Activated naive CD4-positive, alpha-beta T cell treated with anti-CD3 and anti-CD28 coated beads, Interleukin-2, amount 50 U/mL, for 72 hours (primary cell): ENCODE measurements around the gene GNAO1. TPM values are rescaled to one million over a fixed set of nuclear protein-coding genes. Genes with fewer than 3 reads are reported as not detected.
A peak's percentile ranks its signal among the peaks of the same experiment; 100 is the strongest.
"Not testable (repeated sequence)": the region's sequence is repeated elsewhere in the genome, so short reads cannot be mapped to it uniquely, and the experiment has no call there.

Experiments used
- ATAC-seq, 2 donors: fragments of 150-1000 bp; cut with Tn5 transposase; 2 replicates each; pipeline ENCODE4 v1.10.0; 2021; ENCODE audit warnings: mild to moderate bottlenecking in 2 of 2, moderate library complexity in 2 of 2
- DNase-seq, 2 donors: peaks; one replicate each; pipeline ENCODE4 v3.0.0; 2021 to 2022; ENCODE audit warnings: low spot score in 2 of 2
- H3K27ac Mint-ChIP-seq, 2 donors: one replicate each; pipeline ENCODE4 v1.8.0; 2022; ENCODE audit warnings: mild to moderate bottlenecking in 2 of 2, mixed read lengths in 2 of 2
- H3K36me3 Mint-ChIP-seq, 2 donors: one replicate each; pipeline ENCODE4 v1.8.0; 2022; ENCODE audit warnings: mixed read lengths in 2 of 2
- H3K9me3 Mint-ChIP-seq, 2 donors: one replicate each; pipeline ENCODE4 v1.8.0; 2022; ENCODE audit warnings: mixed read lengths in 2 of 2
- total RNA-seq, 2 donors: library from RNA; stranded (reverse); gene quantifications; one replicate each; pipeline ENCODE4 v1.2.3, GENCODE V29; 2022

GNAO1 gene
- total RNA-seq, 2 donors from 2014 or later: 0.25 to 0.37 TPM

GRCh38 chr16:56373003-56373402 lies 181.7 kb downstream of the GNAO1 start:
- Mint-ChIP-seq H3K27ac (peak overlapping the region in 1 of 2 donors; percentile 24), H3K9me3 (no peaks in the 10 kb centered on the region), H3K36me3 (no peaks in the 10 kb centered on the region)
- DNase-seq: no peak
- ATAC-seq: no peak

GRCh38 chr16:56375792-56376191 lies 184.5 kb downstream of the GNAO1 start:
- not testable (repeated sequence) for ATAC-seq, DNase-seq, H3K9me3 Mint-ChIP-seq, H3K27ac Mint-ChIP-seq
- H3K36me3 Mint-ChIP-seq: peaks cover 25 to 26% of the 10 kb centered on the region in 2 donors

- not testable (repeated sequence) for DNase-seq, ATAC-seq, H3K27ac Mint-ChIP-seq
- H3K36me3 Mint-ChIP-seq: peaks cover 55 to 58% of the 10 kb centered on the region in 2 donors
- peaks cover 21% of the 10 kb centered on the region in 2 donors for H3K9me3 Mint-ChIP-seq
These were observed 187.8 kb downstream of the GNAO1 start for GRCh38 chr16:56379044-56379443.

GRCh38 chr16:56380778-56381485 lies 189.6 kb downstream of the GNAO1 start:
- H3K9me3 Mint-ChIP-seq: peaks cover 22 to 24% of the 10 kb centered on the region in 2 donors
- H3K36me3 Mint-ChIP-seq: peaks cover 64 to 71% of the 10 kb centered on the region in 2 donors
- not testable (repeated sequence) for DNase-seq, ATAC-seq, H3K27ac Mint-ChIP-seq

GRCh38 chr16:56382459-56382858 lies 191.2 kb downstream of the GNAO1 start:
- Mint-ChIP-seq H3K9me3 (peaks cover 22 to 24% of the 10 kb centered on the region in 2 donors), H3K27ac (no peak overlapping the region), H3K36me3 (peaks cover 65 to 73% of the 10 kb centered on the region in 2 donors)
- ATAC-seq (no peak), DNase-seq (no peak)

- Mint-ChIP-seq H3K9me3 (peaks cover 22 to 24% of the 10 kb centered on the region in 2 donors), H3K36me3 (peaks cover 65 to 77% of the 10 kb centered on the region in 2 donors), H3K27ac (peak overlapping the region in 1 of 2 donors; percentile 1)
- ATAC-seq: no peak
- DNase-seq: no peak
These were observed 191.6 kb downstream of the GNAO1 start for GRCh38 chr16:56382901-56383355.

- DNase-seq (no peak), ATAC-seq (no peak)
- Mint-ChIP-seq H3K27ac (no peak overlapping the region), H3K9me3 (peaks cover 22 to 24% of the 10 kb centered on the region in 2 donors), H3K36me3 (peaks cover 55 to 70% of the 10 kb centered on the region in 2 donors)
These were observed 192.9 kb downstream of the GNAO1 start for GRCh38 chr16:56384074-56384721.

DNA sequence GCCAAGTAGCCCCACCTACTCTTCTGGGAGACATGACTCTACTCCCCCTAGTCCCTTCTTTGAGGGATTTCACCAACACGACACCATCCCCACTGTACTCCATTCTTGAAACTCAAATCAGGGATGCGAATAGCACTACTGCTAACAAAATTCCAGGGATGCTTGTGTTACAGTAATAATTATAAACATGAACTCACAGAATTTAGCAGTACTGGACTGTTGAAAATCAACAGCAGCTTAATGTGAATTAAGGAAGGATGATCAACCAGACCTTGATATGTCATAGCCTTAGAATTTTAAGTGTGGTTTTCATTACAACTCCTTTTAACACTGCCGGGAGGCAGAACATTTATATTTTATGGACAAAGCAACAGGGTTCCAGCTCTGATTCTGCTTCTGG lies 196.1 kb downstream of the GNAO1 start:
- DNase-seq (no peak), ATAC-seq (no peak)
- peaks cover 14 to 15% of the 10 kb centered on the region in 2 donors for H3K9me3 Mint-ChIP-seq
- H3K27ac Mint-ChIP-seq: peak overlapping the region in 1 of 2 donors; percentile 31
- H3K36me3 Mint-ChIP-seq: peaks cover 42 to 57% of the 10 kb centered on the region in 2 donors

- H3K27ac Mint-ChIP-seq: no peak overlapping the region
- ATAC-seq (no peak), DNase-seq (no peak)
- peaks cover 9% of the 10 kb centered on the region in 2 donors for H3K9me3 Mint-ChIP-seq
- H3K36me3 Mint-ChIP-seq: peaks cover 41 to 54% of the 10 kb centered on the region in 2 donors
These were observed 196.9 kb downstream of the GNAO1 start for GRCh38 chr16:56388209-56388608.

DNA sequence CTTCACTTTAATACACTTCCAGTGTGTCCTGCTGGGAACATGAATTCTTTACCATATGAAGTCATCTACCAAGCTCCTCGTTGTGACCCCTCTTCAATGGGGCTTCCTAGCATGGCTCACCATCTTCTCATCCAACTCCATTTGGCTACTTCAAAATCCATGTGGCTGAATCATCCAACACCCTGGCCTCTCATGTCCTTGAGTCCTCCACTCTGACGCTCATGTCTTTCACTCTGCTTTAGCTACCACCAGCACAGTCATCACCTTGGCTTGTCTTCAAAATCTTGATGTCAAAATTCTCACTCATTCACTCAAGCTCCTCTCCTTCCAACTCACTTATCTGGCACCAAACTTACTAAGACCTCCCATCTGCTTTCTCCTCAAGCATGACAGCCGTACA lies 198.3 kb downstream of the GNAO1 start:
- Mint-ChIP-seq H3K36me3 (peaks cover 27 to 48% of the 10 kb centered on the region in 2 donors), H3K9me3 (no peaks in the 10 kb centered on the region), H3K27ac (peak overlapping the region in 1 of 2 donors; percentile 0)
- ATAC-seq (no peak), DNase-seq (no peak)

DNA sequence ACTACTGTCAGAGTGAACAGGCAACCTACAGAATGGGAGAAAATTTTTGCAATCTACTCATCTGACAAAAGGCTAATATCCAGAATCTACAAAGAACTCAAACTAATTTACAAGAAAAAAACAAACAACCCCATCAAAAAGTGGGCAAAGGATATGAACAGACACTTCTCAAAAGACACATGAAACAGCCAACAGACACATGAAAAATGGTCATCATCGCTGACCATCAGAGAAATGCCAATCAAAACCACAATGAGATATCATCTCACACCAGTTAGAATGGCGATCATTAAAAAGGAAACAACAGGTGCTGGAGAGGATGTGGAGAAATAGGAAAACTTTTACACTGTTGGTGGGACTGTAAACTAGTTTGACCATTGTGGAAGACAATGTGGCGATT lies 205.4 kb downstream of the GNAO1 start:
- DNase-seq, H3K9me3 Mint-ChIP-seq, ATAC-seq, H3K27ac Mint-ChIP-seq: not testable (repeated sequence)
- H3K36me3 Mint-ChIP-seq: peaks cover 8 to 36% of the 10 kb centered on the region in 2 donors

DNA sequence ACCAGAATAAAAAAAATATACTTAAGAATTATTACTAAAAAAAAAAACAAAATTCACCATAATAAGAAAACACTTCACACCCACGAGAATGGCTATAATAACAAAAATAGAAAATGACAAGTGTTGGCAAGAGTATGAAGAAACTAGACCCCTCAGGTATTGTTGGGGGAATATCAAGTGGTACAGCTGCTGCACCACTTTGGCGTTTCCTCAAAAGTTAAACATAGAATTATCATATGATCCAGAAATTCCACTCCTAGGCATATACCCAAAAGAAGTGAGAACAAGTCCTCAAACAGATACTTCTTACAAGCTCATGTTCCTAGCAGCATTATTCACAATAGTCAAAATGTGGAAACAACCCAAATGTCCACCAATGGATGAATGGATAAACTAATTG lies 207.8 kb downstream of the GNAO1 start:
- DNase-seq (no peak), ATAC-seq (no peak)
- Mint-ChIP-seq H3K36me3 (peaks cover 5 to 26% of the 10 kb centered on the region in 2 donors), H3K9me3 (no peaks in the 10 kb centered on the region), H3K27ac (no peak overlapping the region)

DNA sequence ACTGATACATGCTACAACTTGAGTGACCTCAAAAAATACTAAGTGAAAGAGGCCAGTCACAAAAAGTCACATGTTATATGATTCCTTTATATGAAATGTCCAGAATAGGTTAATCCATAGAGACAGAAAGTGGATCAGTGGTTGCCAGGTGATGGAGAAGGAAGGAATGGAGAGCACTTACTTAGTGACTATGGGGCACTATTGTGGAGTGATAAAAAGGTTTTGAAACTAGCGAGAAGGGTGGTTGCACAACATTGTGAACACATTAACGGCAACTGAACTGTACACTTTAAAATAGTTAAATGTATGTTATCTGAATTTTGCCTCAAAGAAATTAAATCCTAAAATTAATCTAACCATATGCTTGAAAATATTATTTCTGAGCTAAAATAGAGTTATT lies 208.2 kb downstream of the GNAO1 start:
- no peak for ATAC-seq
- DNase-seq: no peak
- H3K36me3 Mint-ChIP-seq: peaks cover 5 to 22% of the 10 kb centered on the region in 2 donors
- H3K27ac Mint-ChIP-seq: no peak overlapping the region
- H3K9me3 Mint-ChIP-seq: no peaks in the 10 kb centered on the region

DNA sequence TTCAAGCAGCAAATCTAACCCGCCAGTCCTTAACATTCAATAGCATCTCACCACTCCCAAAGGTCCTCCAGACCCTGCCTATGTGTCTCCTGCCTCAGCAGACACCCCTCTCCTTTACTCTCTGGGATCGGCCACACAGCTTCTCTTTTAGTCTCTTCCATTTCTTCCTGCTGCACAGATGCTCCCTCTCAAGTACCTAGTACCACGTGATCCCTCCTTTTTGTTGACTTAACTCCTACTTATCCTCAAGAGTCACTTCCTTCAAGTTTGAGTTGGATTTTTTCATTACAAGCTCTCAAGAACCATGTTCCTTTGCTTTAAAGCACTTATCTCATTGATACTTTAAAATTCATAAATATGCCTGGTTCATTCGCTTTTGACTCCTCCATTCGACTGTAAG lies 209.2 kb downstream of the GNAO1 start:
- Mint-ChIP-seq H3K9me3 (no peaks in the 10 kb centered on the region), H3K27ac (no peak overlapping the region), H3K36me3 (peaks cover 5 to 18% of the 10 kb centered on the region in 2 donors)
- DNase-seq (no peak), ATAC-seq (no peak)

DNA sequence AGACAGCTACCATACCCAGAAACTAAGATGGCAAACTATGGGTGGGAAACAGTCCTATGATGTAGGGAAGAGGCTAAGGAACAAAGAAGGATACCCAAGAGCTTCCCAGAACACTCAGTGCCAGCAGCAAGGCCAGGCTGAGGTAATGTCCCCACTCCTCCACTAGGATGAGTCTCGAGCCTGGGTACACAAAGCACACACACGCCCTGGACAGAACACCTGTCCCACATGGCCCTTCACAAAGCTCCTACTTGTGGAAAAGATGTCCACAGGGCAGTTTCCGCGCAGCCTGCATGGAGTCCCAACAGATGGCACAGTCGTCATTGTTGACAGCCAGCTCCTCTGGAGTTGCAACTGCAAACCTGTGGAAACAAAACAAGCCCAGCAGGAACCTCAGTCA lies 210.2 kb downstream of the GNAO1 start:
- DNase-seq (no peak), ATAC-seq (peak in 1 of 2 donors; percentile 52)
- Mint-ChIP-seq H3K36me3 (peaks cover 5 to 9% of the 10 kb centered on the region in 2 donors), H3K9me3 (no peaks in the 10 kb centered on the region), H3K27ac (no peak overlapping the region)

GRCh38 chr16:56405977-56406672 lies 214.8 kb downstream of the GNAO1 start:
- ATAC-seq: no peak
- Mint-ChIP-seq H3K9me3 (no peaks in the 10 kb centered on the region), H3K36me3 (peaks cover 0 to 5% of the 10 kb centered on the region in 2 donors), H3K27ac (no peak overlapping the region)
- no peak for DNase-seq
